ENCODE results near the gene FABP3.
A peak's percentile ranks its signal among the peaks of the same experiment; 100 is the strongest.

FABP3 gene

GRCh38 chr1:31373056-31373896 is at the start of gene FABP3:
Gene FABP3 (minus strand): TSS chr1:31373076. CDS start chr1:31373014, 62 bp downstream.
- peak; percentile 63 to 69 for DNase-seq
- TF ChIP-seq POLR2A (IDR thresholded peaks at IDR 0.05; ENCODE audit: low read length), result no peak

GRCh38 chr1:31421371-31422040 is 48.6 kb upstream of the FABP3 start:
- TF ChIP-seq POLR2A (IDR thresholded peaks at IDR 0.05; ENCODE audit: low read length), result no peak
- no peak for TF ChIP-seq GATA1 (IDR thresholded peaks at IDR 0.05; ENCODE audit: low read depth, low read length)
- peak; percentile 27 to 44 for DNase-seq

- TF ChIP-seq GATA1 (IDR thresholded peaks at IDR 0.05; ENCODE audit: low read depth, low read length), result no peak
- no peak for TF ChIP-seq POLR2A (IDR thresholded peaks at IDR 0.05; ENCODE audit: low read length)
- DNase-seq, result no peak
These were observed 47.8 kb upstream of the FABP3 start for GRCh38 chr1:31420716-31421115.

GRCh38 chr1:31418626-31419323 is 45.9 kb upstream of the FABP3 start:
- DNase-seq, result no peak
- TF ChIP-seq POLR2A (IDR thresholded peaks at IDR 0.05; ENCODE audit: low read length) (no peak), GATA1 (IDR thresholded peaks at IDR 0.05; ENCODE audit: low read depth, low read length) (no peak)

- TF ChIP-seq GATA1 (IDR thresholded peaks at IDR 0.05; ENCODE audit: low read depth, low read length) (no peak), POLR2A (IDR thresholded peaks at IDR 0.05; ENCODE audit: low read length) (no peak)
- DNase-seq, result no peak
These were observed 44.3 kb upstream of the FABP3 start for GRCh38 chr1:31417148-31417547.

GRCh38 chr1:31416101-31416736 is 43.3 kb upstream of the FABP3 start:
- TF ChIP-seq GATA1 (IDR thresholded peaks at IDR 0.05; ENCODE audit: low read depth, low read length) (no peak), POLR2A (IDR thresholded peaks at IDR 0.05; ENCODE audit: low read length) (no peak)
- DNase-seq, result no peak

GRCh38 chr1:31415658-31416057 is 42.8 kb upstream of the FABP3 start:
- DNase-seq, result no peak
- no peak for TF ChIP-seq POLR2A (IDR thresholded peaks at IDR 0.05; ENCODE audit: low read length)
- TF ChIP-seq GATA1 (IDR thresholded peaks at IDR 0.05; ENCODE audit: low read depth, low read length), result no peak

- TF ChIP-seq POLR2A (IDR thresholded peaks at IDR 0.05; ENCODE audit: low read length) (no peak), GATA1 (IDR thresholded peaks at IDR 0.05; ENCODE audit: low read depth, low read length) (no peak)
- no peak for DNase-seq
These were observed 42.1 kb upstream of the FABP3 start for GRCh38 chr1:31414980-31415370.

GRCh38 chr1:31413405-31414001 is 40.6 kb upstream of the FABP3 start:
- peak; percentile 71 to 77 for DNase-seq
- TF ChIP-seq POLR2A (IDR thresholded peaks at IDR 0.05; ENCODE audit: low read length) (peak; percentile 38), GATA1 (IDR thresholded peaks at IDR 0.05; ENCODE audit: low read depth, low read length) (no peak)

- TF ChIP-seq GATA1 (IDR thresholded peaks at IDR 0.05; ENCODE audit: low read depth, low read length) (no peak), POLR2A (IDR thresholded peaks at IDR 0.05; ENCODE audit: low read length) (peak; percentile 43)
- DNase-seq, result peak in 1 of 2 experiments; percentile 49
These were observed 40.0 kb upstream of the FABP3 start, which contains the start of gene SERINC2 for GRCh38 chr1:31412732-31413404. Gene SERINC2 (plus strand): TSS chr1:31413213. CDS start chr1:31413266, 53 bp downstream.

- TF ChIP-seq GATA1 (IDR thresholded peaks at IDR 0.05; ENCODE audit: low read depth, low read length), result no peak
- no peak for DNase-seq
These were observed 39.3 kb upstream of the FABP3 start for GRCh38 chr1:31412205-31412604.

GRCh38 chr1:31410871-31411270 is 38.0 kb upstream of the FABP3 start:
- TF ChIP-seq GATA1 (IDR thresholded peaks at IDR 0.05; ENCODE audit: low read depth, low read length) (no peak), POLR2A (IDR thresholded peaks at IDR 0.05; ENCODE audit: low read length) (no peak)
- DNase-seq, result peak in 1 of 2 experiments; percentile 34

Measured in erythroblast (primary cell).